HG03108 (cell line): ENCODE data around the gene LRP8.

Experiments
- ATAC-seq: cut with Tn5 transposase; IDR thresholded peaks from one replicate; pipeline ENCODE4 v1.9.1; 2021; ENCODE audit warnings: moderate library complexity; ENCODE audit not compliant: unreplicated experiment

Gene LRP8

DNA sequence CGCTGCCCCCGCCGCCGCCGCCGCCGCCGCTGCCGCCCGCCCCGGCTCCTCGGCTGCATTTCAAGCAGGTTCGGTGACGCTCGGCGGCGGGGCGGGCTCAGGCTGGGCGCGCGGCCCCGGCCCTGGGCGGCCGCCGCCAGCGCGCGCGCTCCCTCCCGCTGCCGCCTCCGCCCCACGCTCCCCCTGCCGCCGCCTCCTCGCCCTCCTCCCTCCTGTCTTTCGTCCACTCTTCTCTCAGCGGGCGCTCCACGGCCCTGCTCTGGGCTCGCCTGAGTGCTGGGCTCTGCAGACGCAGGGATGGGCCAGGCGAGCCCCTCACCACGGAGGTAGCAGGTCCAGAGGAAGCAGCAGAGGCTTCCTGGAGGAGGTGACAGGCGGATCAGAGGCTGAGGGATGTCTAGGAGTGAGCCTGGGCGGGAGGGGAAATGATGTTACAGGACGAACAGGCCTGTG is at the start of gene LRP8:
Gene LRP8, minus strand, starts transcription at position 62 of the 453 bp plus-strand sequence. CDS start 158 bp downstream, outside the sequence.
- peak; percentile 31 for ATAC-seq

DNA sequence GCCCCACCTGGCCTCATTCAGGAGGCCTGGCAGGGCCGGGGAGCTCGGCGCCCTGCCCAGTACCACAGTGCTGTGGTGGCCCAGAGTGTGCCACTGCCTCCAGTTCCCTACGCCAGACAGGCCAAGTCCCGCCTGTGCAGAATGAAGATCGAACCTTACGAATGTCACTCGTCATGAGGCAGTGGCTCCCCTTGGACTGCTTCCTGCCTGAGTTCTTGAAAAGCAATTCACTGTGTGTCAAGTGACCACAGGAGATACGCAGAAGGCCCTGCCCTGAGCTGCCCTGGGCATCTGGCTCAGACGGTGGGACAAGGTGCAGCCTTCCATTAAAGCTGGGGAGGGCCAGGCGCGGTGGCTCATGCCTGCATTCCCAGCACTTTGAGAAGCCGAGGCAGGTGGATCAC is 49.6 kb upstream of the LRP8 start:
- no peak for ATAC-seq

DNA sequence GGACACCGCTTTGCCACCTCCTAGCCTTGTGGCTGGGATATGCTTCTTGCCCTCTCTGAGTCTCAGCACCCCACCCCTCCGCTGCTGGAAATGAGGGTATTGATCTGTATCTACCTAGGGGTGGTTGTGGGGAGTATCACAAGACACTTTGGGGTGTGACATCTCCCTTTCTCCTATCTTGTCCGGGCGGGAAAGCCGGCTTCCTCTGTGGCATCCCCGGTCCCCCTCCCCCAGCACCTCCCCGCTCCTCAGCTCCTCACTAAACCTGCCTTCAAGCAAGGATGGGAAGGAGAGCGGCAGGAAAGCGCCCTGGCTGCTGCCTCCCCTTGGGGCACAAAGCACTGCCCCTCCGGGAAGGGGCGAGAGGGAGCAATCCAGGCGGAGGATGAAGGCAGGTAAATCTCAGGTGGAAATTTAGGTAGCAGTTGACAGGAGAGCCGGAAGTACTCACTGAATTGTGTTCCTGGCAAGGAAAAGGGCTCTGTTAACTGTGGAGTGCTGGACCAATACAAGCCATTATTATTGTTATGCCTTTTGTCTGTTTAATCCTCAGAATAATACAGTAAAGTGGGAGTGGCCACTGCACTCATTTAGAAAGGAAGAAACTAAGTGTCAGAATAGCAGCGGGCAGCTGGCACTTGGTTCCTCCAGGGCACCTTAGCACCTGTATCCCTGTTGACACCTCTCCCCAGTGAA is 49.0 kb upstream of the LRP8 start:
- ATAC-seq, result no peak

DNA sequence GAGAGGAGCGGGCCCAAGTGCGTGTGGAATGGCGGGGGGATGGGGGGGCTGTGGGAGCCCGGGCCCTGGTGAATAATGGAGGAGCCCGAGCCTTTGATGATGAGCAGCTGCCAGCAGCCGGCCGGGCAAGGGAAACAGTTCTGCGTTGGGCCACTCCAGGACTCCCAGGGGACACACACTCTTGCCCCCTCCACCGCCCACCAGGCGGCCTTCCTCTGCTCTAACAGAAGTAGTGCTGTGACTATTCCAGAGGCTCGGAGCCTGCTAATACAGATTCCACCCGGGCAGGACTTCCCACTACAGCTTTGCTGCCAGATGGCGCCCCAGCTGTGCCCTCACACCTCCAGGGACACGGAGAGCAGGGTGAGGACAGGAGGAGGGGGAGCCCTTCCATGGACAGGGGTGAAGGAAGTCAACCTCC is 48.2 kb upstream of the LRP8 start:
- ATAC-seq, result no peak

DNA sequence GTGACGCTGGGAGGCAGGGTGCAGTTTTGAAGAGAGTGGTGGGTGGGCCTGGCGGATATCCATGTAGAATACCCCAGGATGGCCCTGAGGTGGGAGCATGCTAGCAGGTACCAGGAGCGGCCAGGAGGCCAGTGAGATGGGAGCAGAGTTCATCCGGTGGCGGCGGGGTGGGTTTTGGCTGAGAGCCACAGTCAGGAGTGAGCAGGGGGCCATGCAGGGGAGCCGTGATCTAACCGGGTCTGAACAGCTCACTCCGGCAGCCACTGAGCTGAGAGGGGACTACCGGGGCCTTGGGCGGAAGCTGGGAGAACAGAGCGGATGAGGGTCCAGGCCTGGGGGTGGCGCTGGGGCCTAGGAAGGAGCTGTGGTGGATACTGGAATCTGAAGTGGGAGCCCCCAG is 47.6 kb upstream of the LRP8 start:
- ATAC-seq, result no peak

DNA sequence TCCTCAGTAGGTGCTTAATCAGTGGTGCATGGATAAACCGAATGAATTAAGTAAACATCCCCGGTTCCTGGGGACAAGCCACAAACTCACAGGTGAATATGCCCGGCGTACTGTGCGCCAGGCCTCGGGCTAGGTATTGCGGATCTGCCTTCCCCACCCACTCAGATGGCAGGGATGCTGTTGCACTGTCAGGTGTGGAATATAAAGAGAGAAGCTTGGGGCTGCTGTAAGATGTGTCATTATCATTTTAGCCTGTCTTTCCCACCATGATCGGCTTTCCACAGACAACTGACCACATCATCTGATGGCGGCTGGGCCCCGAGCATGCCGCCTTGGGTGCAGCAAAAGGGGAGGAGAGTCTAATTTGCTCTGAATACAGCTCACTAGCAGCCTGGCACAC is 45.4 kb upstream of the LRP8 start:
- no peak for ATAC-seq

DNA sequence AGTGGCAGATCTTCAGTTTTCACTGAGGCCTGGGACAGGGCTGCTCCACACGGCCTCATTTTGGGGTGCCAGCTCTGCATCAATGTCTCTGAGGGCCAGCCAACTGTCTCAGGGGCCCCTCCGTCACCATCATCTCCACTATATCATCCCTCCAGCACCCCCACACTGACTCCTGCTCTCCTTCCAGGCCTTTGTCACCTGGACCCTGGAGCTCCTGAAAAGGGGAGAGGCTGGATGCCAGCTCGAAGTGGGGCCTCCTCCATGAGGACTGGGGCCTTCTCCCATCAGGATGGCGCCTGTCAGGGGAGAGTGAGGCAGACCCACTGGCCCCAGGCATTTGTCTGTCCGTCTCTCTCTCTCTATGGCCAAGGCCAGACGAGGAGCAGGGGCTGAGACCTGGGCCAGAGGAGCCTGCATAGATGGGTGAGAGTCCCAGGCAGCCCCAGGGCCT is 44.7 kb upstream of the LRP8 start:
- ATAC-seq, result no peak

DNA sequence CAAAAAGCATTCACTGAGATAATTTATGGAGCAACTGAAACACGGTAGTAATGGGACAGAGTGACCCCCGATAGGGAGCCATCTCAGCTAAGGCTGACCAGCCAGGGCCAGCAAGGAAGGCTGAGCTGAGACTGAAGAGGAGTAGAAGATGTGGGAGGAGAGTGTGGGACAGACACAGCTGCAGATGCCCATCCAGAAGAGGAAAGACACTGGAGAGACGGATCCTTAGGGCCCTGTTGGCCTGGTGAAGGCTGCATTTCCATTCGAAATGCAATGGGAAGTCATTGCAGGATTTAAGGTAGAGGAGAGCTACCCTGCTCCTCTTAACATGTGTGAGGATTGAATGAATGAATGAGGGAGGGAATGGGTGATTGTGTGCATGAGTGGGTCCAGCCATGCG is 44.0 kb upstream of the LRP8 start:
- no peak for ATAC-seq

DNA sequence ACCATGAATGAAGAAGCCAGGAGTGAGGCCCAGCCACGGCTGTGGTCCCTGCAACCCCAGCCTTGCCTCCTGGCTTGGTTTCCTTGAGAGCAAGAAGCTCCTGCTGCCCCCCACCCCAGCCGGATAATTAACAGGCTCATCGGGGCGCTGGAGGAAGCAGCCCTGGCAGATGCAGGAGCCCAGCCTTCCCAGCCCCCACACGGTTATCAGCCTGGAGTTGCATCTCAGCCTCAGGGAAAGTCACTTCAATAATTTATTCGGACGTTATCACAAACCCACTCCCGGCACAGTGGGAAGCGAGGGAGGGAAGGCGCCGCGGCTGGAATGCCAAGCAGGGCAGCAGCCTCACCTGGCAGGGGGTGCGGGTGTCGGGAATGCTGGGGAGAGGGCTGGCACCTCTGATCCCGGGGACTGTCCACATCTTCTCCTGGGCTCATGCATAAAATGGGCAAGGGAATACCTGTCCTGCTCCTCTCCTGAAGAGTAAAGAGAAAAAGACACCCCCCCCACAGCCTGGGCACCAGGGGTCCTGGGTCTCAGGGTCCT is 43.3 kb upstream of the LRP8 start:
- no peak for ATAC-seq

DNA sequence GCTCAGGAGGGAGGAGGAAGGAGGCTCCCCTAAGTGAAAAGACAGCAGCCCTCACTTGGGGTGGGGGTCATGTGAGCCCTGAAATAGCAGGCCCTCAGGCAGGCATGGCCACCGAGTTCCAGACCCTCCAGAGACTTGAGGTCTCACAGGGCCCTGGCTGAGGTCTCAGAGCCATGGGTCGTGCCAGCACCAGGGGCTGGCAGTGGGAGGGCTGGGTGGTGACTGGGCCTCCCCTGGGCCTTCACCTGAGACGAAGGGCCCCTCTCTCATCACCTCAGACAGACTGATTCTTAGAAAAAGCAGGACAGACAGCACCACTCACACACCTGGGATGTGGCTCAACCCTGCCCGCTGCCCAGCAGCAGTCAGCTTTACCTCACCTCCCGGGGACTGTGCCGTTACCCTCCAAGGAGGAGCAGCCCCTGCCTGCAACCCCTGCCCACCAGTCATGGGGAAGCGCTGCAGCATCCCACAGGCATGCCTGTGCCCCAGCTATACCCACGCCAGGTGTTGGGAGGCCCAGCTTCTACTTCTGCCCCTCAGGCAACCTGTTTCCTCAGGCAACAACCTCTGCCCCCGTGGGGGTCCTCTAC is 42.6 kb upstream of the LRP8 start:
- no peak for ATAC-seq

DNA sequence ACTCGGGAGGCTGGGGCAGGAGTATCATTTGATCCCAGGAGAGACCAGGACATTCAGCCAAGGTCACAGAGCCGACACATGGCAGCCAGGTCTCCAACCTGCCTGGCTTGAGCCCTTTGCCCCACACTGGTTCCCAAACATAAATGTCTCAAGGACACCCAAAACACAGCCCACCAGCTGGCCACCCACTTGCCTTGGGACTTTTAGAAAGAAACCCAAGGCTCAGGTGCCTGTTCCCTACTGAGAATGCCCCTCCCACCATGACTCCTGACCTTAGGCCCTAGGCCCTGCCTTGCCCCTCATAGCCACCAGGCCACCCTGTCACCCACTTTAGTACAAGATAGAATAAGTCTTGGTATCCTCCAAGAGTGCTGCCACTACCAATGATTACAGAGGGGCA is 41.9 kb upstream of the LRP8 start:
- no peak for ATAC-seq

DNA sequence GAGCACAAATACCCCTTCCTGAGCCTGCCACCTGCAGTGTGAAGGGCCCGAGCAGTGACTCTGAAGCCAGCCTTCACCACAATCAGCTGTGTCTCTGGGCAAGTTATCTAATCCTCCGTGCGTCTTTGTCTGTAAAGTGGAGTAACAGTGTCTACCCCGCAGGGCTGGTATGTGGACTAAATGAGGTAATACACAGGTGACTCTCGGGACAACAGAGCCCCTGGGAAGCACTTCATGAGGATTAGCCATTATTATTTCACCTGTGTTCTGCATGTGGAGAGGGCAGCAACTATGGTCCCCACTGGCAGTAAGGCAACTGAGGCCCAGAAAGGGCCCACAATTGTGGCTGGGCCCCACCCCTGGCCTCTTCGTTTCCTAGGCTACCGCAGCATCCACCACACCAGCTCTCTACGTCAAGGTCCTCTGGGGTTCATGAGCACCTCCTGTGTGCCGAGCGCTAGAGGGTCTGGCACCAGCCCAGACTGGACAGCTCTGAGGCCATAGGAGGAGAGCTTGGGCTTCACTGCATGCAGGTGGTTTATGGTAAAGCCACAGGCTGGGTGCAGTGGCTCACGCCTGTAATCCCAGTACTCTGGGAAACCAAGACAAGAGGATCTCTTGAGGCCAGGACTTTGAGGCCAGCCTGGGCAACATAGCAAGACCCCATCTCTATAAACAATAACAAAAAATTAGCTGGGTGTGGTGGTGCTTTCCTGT is 41.3 kb upstream of the LRP8 start:
- no peak for ATAC-seq

DNA sequence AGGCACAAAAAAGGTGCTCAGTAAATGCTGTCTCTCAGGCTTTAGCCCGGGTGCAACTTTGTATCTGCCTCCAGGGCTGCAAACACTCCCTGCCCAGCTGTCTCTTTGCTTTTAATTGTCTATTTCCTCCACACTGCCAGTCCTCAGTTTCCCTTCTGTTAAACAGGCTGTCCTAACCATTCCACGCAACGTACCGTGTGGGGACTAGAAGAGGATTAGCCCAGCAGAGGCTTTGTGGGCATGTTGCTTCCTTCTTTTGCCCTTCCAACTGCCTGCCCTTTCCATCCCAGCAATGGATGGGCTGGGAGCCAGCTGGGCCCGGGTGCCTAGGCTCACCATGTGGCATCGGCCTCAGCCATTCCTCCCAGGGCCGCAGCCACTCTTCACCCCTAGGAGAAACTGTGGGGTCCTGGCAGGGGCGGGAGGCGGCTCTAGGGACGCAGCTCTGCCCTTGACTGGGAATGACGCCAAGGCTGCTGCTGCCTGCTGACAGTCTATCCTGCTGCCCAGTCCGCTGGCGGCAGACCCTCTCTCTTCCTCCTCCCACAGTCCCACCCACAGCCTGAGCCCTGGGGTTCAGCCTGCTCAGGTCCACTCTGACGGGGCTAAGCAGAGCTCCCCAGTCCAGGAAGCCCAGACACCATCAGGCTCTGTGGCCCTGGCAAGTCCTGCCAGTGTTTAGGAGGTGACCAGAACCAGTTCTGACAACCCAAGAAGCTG is 40.6 kb upstream of the LRP8 start:
- no peak for ATAC-seq

DNA sequence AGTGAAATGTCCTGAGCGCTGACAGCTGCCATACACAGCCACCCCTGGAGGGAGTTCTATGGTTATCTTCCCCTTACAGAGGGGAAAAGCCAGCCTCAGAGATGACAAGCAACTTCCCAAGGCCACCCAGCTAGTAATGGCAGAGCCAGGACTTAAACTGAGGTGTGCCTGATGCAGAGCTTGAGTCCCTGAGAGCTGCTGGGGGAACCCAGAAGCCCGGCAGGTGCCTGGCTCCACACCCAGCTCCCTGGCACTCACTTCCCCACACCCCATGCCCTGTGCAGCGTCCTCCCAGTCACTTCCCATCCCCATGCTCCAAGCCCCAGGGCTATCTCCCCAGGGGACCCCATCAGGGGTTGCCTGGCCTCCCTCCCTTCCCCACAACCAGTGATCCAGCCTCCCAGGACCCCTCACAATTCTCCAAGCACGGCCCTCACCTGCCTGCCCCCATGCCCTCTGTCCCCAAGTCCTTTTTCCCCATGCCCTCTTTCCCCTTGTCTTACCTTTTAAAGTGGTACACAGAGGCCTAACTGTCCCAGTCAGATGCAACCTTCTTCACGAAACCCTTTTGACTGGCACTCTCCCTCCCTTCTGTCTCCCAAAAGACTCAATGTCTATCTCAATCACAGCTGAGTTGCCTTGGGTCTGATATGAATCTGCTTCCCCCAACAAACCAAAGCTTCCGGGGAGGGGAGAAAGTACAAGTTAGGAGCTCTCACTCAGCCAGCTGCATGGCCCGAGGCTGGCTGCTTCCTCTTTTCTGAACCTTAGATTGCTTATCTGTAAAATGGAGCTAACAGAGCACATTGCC is 39.8 kb upstream of the LRP8 start:
- peak; percentile 87 for ATAC-seq

DNA sequence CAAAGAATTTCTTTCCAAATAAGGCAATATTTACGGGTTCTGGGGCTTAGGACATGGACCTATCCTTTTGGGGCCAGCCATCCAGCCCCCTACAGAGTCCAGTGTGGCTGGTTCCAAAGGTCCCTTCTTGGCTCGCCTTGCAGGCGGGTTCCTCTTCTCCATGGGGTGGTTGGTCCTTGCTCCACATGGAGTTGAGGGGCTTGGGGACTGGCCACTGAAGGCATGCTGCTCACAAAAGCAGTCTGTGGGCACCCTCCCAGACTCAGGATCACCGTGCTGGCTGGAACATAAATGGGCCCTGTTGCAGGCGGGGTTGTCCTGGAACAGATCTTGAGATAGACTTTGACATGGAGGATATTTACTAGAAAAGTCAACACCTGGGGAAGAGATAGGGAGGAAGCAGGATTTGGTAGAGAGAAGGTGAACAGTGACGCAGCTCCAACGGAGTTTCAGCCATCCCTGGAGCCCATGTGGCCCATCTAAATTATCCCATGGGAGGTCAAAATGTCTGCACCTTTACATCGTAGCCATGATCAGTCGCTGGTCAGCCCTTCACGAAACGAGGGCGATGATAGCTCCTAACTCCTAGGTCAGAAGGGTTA is 39.1 kb upstream of the LRP8 start:
- no peak for ATAC-seq

DNA sequence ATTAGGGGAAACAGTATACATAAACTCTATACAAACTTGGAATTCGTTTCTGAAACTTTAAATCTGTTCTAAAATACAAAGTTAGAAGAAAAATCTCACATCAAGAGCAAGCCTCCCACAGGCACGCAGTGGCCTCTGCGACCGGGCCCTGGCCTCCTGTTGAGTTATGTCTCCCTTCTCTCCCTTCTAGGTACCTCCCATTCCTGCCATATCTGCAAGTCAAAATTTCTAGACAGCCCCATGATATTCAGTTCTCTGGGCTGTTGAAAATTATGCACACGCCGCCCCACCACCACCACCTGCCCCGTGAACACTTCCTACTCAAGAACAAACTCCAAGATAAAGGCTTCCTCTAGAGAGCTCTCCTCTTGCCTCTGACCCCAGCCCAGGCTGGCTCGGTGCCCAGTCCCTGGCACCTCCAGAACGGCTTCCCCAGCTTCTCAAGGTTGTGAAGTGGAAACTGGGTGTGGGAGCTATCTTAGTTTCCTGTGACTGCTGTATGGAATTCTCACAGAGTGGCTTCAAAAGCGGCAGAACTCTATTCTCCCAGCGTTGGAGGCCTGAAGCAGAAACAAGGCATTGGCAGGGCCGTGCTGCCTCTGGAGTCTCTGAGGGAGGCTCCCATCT is 37.7 kb upstream of the LRP8 start:
- ATAC-seq, result no peak

DNA sequence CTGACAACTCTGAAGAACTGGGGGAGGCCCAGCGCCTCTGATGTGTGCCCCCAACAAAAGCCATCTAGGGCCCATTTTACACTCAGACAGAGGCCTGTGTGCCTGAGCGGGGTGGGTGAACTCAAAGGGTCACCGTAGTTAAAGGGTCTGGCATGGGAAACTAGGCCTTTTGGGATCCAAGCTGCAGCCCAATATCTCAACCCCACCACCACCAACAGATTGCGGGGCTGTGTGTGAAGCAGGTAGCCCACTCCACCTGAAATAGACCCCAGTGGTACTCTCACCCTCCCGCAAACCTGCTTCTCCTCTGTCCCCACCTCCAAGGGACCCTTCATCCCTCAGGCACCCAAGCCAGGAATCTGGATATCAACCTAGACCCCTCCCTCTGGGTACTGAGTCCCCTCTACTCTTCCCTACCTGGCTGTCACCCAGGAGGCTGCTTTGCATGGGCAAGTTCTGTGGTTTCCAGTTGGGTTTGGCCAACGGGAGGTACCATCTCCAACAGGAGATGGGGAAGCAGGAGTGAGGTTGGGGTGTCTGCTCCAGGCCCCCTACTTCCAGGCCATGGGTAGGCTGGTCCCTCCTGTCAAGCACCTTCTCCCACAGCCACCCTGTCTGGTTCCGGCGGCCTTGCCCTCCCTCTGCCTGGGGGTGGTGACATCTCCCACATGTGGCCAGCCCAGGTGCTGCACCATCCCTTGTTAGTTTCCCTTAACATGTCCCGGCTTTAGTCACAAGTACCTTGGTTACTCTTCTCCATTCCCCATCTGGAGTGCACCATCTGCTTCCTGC is 35.2 kb upstream of the LRP8 start:
- ATAC-seq, result no peak

DNA sequence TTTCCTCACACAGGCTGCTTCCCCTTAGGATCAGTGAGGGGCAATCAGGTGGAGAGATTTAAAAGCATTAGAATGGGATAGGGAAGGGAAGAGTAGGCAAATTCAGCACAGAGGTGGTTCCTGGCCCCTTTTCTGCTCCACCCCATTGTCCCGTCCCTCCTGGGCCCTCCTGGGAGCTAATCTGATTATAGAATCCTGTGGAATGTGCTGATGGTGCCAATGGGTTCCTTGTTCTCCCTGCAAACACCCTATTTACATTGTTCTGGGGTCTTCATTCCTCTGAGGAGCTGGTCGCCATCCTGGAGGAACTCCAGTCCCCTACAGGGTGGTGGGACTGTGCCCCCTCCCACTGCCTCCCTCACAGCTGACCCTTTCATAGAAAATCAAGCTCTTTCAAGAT is 34.4 kb upstream of the LRP8 start:
- no peak for ATAC-seq

DNA sequence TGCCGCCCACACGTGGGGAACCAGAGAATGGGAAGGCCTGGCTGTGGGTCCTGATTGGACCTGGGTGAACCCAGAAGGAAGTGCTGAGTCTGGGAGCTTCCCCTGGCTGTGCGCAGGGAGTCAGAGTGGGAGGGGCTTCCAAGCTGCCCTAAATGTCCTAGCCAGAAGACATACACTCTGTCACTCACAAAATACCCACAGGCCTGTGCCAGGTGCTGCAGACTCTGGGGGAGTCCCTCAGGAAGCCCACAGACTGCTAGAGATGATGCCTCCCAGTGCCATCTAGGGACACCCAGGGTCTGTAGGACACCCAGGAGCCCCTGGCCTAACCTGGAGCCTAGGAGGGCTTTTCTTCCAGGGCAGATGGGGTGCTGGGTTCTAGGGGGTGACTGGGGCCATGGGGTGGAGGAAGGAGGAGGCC is 33.7 kb upstream of the LRP8 start:
- ATAC-seq, result no peak
